GM12874 (cell line): ENCODE data around the gene OR9A4.

Experiments
- CTCF ChIP-seq: IDR thresholded peaks from 2 replicates; pipeline ENCODE4 v1.5.1; 2011; ENCODE audit warnings: low read depth, mild to moderate bottlenecking, control low read depth, low read length, moderate library complexity; ENCODE audit not compliant: insufficient read depth

The OR9A4 gene, protein sequence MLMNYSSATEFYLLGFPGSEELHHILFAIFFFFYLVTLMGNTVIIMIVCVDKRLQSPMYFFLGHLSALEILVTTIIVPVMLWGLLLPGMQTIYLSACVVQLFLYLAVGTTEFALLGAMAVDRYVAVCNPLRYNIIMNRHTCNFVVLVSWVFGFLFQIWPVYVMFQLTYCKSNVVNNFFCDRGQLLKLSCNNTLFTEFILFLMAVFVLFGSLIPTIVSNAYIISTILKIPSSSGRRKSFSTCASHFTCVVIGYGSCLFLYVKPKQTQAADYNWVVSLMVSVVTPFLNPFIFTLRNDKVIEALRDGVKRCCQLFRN

GRCh38 chr7:141916099-141916498 is at the start of gene OR9A4:
Gene OR9A4, plus strand, starts transcription at chr7:141916399. Its CDS starts 2,477 bp downstream, at chr7:141918876.
- TF ChIP-seq CTCF, result no peak

DNA sequence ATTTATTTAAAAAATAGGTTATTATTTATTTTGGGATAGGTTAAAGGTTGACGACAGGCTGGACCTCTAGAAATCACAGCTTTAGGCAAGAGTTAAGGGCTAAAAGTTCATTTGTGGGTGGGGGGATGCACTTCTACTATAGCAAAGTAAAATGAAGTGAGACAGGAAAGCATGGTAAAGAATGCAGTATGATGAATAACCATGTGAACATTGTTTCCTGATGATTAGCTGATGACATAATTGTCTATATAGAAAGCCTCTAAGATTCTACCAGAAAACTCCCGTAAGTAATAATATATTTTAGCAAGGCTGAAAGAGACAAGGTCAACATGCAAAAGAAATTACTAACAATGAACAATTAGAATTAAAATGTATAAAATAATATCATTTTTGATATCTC is 49.2 kb upstream of the OR9A4 start:
- TF ChIP-seq CTCF, result no peak

- TF ChIP-seq CTCF, result no peak
These were observed 43.3 kb upstream of the OR9A4 start for GRCh38 chr7:141872931-141873330.

DNA sequence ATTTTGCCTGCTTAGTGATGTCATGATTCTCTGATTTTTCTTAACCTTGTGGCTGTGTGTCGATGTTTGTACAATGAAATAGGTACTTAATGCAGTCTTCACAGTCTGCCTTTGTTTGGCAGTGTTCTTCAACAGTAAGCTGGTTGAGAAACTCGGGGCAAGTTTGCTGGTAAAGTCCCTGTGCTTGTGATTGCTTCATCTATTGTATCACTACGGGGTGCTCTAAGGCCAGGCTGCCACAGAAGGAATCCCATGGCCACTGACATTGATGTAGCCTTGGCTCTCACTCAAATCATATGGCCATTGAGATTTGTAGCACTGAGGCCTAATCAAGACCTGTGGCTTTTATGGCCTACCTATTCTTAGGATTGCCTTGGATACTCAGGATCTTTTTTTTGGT is 41.4 kb upstream of the OR9A4 start:
- no peak for TF ChIP-seq CTCF

- TF ChIP-seq CTCF, result no peak
These were observed 40.7 kb upstream of the OR9A4 start for GRCh38 chr7:141875453-141875852.

GRCh38 chr7:141876371-141876770 is 39.8 kb upstream of the OR9A4 start:
- TF ChIP-seq CTCF, result no peak

DNA sequence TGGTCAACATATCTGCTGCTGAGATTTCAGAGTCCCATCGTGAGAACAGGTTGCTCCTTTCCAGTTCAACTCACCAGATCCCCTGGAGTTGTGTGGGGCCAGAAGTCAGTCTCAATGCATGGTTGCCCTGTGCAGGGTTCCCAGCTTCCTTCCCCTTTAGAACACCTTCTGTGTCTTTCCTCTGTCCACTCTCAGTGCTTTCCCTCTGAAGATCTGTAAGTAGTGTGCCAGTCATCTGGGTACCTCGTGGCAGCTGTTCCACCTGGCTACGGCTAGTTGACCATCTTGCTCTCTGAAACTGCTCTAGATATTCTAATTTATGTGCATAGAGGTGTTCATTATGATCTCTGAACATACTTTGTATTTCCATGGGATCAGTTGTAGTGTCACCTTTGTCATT is 38.8 kb upstream of the OR9A4 start:
- TF ChIP-seq CTCF, result no peak

- no peak for TF ChIP-seq CTCF
These were observed 35.2 kb upstream of the OR9A4 start for GRCh38 chr7:141880960-141881359.
